A673 (cell line): Measurements from ENCODE around the gene GRB7. TPM values are rescaled to one million over a fixed set of nuclear protein-coding genes. Genes with fewer than 3 reads are reported as not detected.

ENCODE experiments used
- BruUV-seq: library from RNA; stranded (reverse); fragments of 400-500 nt; replicated peaks from 2 replicates; lab custom pipeline; 2021; lab: Mats Ljungman, UMichigan
- CTCF ChIA-PET: fragments of 300-600 bp; sonication (Branson Sonifier 250); formaldehyde crosslinking; loops from one replicate; lab custom pipeline; 2022; ENCODE audit warnings: antibody characterized with exemption; lab: Charles Lee
- POLR2A ChIA-PET: fragments of 300-600 bp; sonication (Branson Sonifier 250); formaldehyde crosslinking; loops from one replicate; lab custom pipeline; 2022; ENCODE audit warnings: antibody characterized with exemption; ENCODE audit not compliant: low non-redundant PET; lab: Charles Lee
- DNase-seq: peaks from one replicate; pipeline ENCODE4 v3.0.0-alpha.2; 2015; ENCODE audit warnings: low spot score
- H3K27ac ChIP-seq: fragments of 200-600 bp; sonication (generic); 2 replicates; pipeline ENCODE4 v1.5.1; 2016; ENCODE audit warnings: mixed run types, low read depth, mild to moderate bottlenecking, mixed read lengths, antibody characterized with exemption, low read length; ENCODE audit not compliant: poor library complexity, severe bottlenecking
- H3K27me3 ChIP-seq: fragments of 200-600 bp; sonication (generic); replicated peaks from 2 replicates; pipeline ENCODE4 v1.6.1; 2017; ENCODE audit warnings: mixed run types, low read depth, mild to moderate bottlenecking, mixed read lengths, antibody characterized with exemption, low read length; ENCODE audit not compliant: insufficient read depth, poor library complexity
- H3K36me3 ChIP-seq: fragments of 200-600 bp; sonication (generic); 2 replicates; pipeline ENCODE4 v1.6.1; 2016; ENCODE audit warnings: mixed run types, mild to moderate bottlenecking, mixed read lengths, antibody characterized with exemption, low read length; ENCODE audit not compliant: insufficient read depth, poor library complexity, severe bottlenecking
- H3K4me1 ChIP-seq: fragments of 200-600 bp; sonication (generic); 2 replicates; pipeline ENCODE4 v1.6.1; 2017; ENCODE audit warnings: mixed run types, mild to moderate bottlenecking, mixed read lengths, antibody characterized with exemption, low read length; ENCODE audit not compliant: insufficient read depth, poor library complexity, severe bottlenecking
- H3K4me3 ChIP-seq: fragments of 200-600 bp; sonication (generic); 2 replicates; pipeline ENCODE4 v1.5.1; 2016; ENCODE audit warnings: low read depth, mixed run types, mild to moderate bottlenecking, mixed read lengths, low read length; ENCODE audit not compliant: poor library complexity, severe bottlenecking
- H3K9me3 ChIP-seq: fragments of 200-600 bp; sonication (generic); 2 replicates; pipeline ENCODE4 v1.6.1; 2016; ENCODE audit warnings: mixed run types, low read depth, mild to moderate bottlenecking, mixed read lengths, antibody characterized with exemption, low read length; ENCODE audit not compliant: poor library complexity, severe bottlenecking
- CTCF ChIP-seq: fragments of 300-800, 200-600 bp; sonication (generic); conservative IDR thresholded peaks from 2 replicates; pipeline ENCODE4 v1.5.1; 2017; ENCODE audit warnings: low read depth, mild to moderate bottlenecking, antibody characterized with exemption, low read length, moderate library complexity, mixed read lengths
- EZH2 ChIP-seq: fragments of 200-600 bp; sonication (generic); IDR thresholded peaks from 2 replicates; pipeline ENCODE4 v1.6.1; 2017; ENCODE audit warnings: borderline replicate concordance, low read depth, mild to moderate bottlenecking, mixed read lengths, antibody characterized with exemption, low read length; ENCODE audit not compliant: poor library complexity, severe bottlenecking
- intact Hi-C: fragments of 100-400 bp; cut with micrococcal nuclease; formaldehyde crosslinking; loops from one replicate; pipeline ENCODE4 v1.10.0; 2022; ENCODE audit not compliant: unreplicated experiment
- total RNA-seq: library from RNA; stranded (reverse); gene quantifications from 2 replicates; pipeline ENCODE4 v1.2.3, GENCODE V29; 2021

GRB7 gene
- total RNA-seq, 1 experiment from 2014 or later = 0.62 TPM

DNA sequence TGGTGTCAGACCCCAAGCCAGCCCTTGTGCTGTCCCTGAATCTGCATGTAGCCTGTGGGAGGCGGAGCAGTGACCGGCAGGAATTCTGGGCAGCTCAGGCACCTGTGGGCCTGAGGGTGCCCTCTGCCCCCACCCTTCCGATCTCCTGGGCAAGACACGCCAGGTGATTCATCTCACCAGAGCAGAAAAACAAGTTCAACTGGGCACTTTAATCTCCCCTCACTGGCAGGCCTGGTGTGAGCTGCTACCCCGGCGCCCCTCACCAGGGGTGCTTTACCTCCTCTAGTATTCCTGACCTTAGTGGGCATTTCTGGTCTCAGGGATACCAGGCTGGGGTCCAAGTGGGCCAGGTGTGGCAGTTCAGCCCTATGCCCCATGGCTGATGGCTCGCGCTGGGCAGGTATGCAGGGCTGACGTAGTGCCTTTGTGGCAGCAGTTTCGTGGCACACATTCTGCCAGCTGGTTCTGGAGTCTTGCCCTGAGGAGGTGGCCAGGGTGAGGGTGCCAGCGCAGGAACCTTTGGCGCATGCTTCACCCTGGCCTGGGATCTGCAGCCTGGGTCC is 31.9 kb upstream of the GRB7 start:
- H3K9me3 ChIP-seq = no peaks in the 10 kb centered on the region
- ChIA-PET POLR2A (no interaction called here), CTCF (no interaction called here)
- H3K27me3 ChIP-seq = no peaks in the 10 kb centered on the region
- H3K4me1 ChIP-seq = no peaks in the 10 kb centered on the region
- DNase-seq = no peak
- H3K4me3 ChIP-seq = no peak overlapping the region
- intact Hi-C loops = no loop called here
- TF ChIP-seq EZH2 (no peak), CTCF (no peak)
- no peak overlapping the region for H3K27ac ChIP-seq
- no TSS peak for BruUV-seq
- no peaks in the 10 kb centered on the region for H3K36me3 ChIP-seq

DNA sequence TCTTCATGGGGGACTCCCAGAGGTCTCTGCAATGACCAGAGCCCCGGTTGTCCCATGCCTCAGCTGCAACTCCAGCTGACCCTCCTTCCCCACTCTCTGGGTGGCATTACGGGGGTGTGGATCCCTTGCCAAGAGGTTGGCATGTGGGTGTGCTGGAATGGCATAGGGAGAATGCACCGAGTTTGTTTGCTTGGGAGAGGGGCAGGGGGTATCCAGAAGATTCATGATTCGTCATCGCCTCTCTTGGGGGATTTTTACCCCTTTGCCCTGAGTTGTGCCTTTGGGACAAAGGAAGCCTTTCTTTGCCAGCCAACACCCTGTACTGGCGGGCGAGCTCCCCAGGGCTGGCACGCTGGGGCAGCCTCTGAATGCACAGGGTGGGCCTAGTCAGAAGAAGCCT is 31.4 kb upstream of the GRB7 start:
- POLR2A ChIA-PET = no interaction called here
- CTCF ChIA-PET = no interaction called here

DNA sequence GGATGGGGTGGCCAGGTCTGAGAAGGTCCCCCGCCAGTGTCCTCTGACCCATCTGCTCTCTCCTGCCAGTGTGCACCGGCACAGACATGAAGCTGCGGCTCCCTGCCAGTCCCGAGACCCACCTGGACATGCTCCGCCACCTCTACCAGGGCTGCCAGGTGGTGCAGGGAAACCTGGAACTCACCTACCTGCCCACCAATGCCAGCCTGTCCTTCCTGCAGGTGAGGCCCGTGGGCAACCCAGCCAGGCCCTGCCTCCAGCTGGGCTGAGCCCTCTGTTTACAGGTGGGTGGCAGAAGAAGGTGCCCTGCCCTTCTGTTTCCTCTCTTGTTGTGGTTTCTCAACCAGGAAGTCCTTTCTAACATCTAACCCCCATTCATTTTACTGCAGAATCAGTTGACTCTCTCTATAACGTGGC is 30.8 kb upstream of the GRB7 start:
- POLR2A ChIA-PET = no interaction called here
- Histone ChIP-seq H3K27me3 (no peaks in the 10 kb centered on the region), H3K36me3 (no peaks in the 10 kb centered on the region), H3K4me3 (no peak overlapping the region), H3K4me1 (no peaks in the 10 kb centered on the region), H3K9me3 (no peaks in the 10 kb centered on the region), H3K27ac (no peak overlapping the region)
- CTCF ChIA-PET = no interaction called here
- TF ChIP-seq CTCF (no peak), EZH2 (no peak)
- intact Hi-C loops = no loop called here
- DNase-seq = no peak
- BruUV-seq = no TSS peak

More for the DNA sequence above, 31.4 kb upstream of the GRB7 start:
- Histone ChIP-seq H3K4me3 (no peak overlapping the region), H3K4me1 (no peaks in the 10 kb centered on the region), H3K36me3 (no peaks in the 10 kb centered on the region), H3K9me3 (no peaks in the 10 kb centered on the region), H3K27ac (no peak overlapping the region), H3K27me3 (no peaks in the 10 kb centered on the region)
- no peak for DNase-seq
- no peak for TF ChIP-seq EZH2
- TF ChIP-seq CTCF = no peak
- intact Hi-C loops = no loop called here
- no TSS peak for BruUV-seq
